Measurements from ENCODE around the gene ACBD6. TPM values are rescaled to one million over a fixed set of nuclear protein-coding genes. Genes with fewer than 3 reads are reported as not detected.

Gene ACBD6
- total and polyA plus RNA-seq, 2 of the 4 experiments (the other 2 are of a cell fraction) = 52.5 to 59.1 TPM

DNA sequence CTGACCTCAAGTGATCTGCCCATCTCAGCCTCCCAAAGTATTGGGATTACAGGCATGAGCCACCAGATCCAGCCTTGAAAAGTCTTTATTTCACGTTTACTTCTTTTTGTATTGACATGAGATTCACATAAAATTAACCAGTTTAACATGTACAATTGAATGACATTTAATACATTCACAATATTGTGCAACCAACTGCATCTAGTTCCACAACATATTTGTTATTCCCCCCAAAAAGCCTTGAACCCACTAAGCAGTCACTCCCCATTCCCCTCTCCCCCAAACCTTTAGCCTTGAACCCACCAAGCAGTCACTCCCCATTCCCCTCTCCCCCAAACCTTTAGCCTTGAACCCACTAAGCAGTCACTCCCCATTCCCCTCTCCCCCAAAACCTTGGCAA, 62.0 kb downstream of the ACBD6 start:
- Histone ChIP-seq H4K8ac (ENCODE audit: low read depth in 2 of 2, low read length in 2 of 2) (no peak overlapping the region), H3K4me2 (ENCODE audit: low read depth, low read length) (no peak overlapping the region), H3K9me3 (ENCODE audit: control insufficient read depth, insufficient read depth, low read length) (no peaks in the 10 kb centered on the region), H3K27me3 (ENCODE audit: control insufficient read depth, insufficient read depth, low read length) (no peaks in the 10 kb centered on the region), H3K18ac (ENCODE audit: low read depth, low read length) (no peak overlapping the region), H3K9me1 (ENCODE audit: insufficient read depth, low read length) (peaks cover 2% of the 10 kb centered on the region; the same call in 1 of the 2 replicates), H2BK15ac (ENCODE audit: low read depth, low read length) (no peak overlapping the region), H3K36me3 (ENCODE audit: control insufficient read depth, insufficient read depth, low read length) (peaks cover 7% of the 10 kb centered on the region), H2AK5ac (ENCODE audit: low read depth, low read length) (no peak overlapping the region), H3K4me3 (ENCODE audit: insufficient read depth, low read depth, low read length) (no peak overlapping the region), H4K91ac (ENCODE audit: insufficient read depth, low read depth, low read length) (no peak overlapping the region), H2BK5ac (ENCODE audit: low read depth, low read length, poor library complexity, severe bottlenecking) (no peak overlapping the region), H4K5ac (ENCODE audit: low read depth, low read length) (no peak overlapping the region), H3K9ac (ENCODE audit: low read depth, low read length) (no peak overlapping the region), H2AK9ac (replicated peaks; ENCODE audit: low read depth, low read length, poor library complexity) (no peak overlapping the region), H3K27ac (ENCODE audit: insufficient read depth, low read length) (no peak overlapping the region), H2AFZ (replicated peaks; ENCODE audit: low read length, poor library complexity) (no peak overlapping the region), H3K79me1 (ENCODE audit: low read depth in 1 of 2, low read length in 2 of 2) (peaks cover 12 to 20% of the 10 kb centered on the region in 2 experiments), H3K23ac (ENCODE audit: low read depth, low read length) (no peak overlapping the region), H3K4ac (ENCODE audit: low read depth, low read length) (no peak overlapping the region), H4K20me1 (ENCODE audit: insufficient read depth, low read length) (peaks cover 4% of the 10 kb centered on the region), H3K14ac (replicated peaks; ENCODE audit: low read depth, low read length) (no peak overlapping the region), H3K4me1 (ENCODE audit: control insufficient read depth, insufficient read depth, low read length) (peaks cover 4% of the 10 kb centered on the region; the same call in 1 of the 2 replicates), H2BK20ac (ENCODE audit: low read depth, low read length) (no peak overlapping the region), H3K56ac (ENCODE audit: extremely low read depth, insufficient read depth, low read length) (no peak overlapping the region), H2BK120ac (ENCODE audit: low read depth, low read length) (no peak overlapping the region)
- WGBS, 2 experiments (ENCODE audit: extremely low coverage in 2 of 2, insufficient read length in 1 of 2) = 100% methylated on average over 1 of the region's 1 CpG; no CpG with 5 or more reads in 1 of the 2 experiments
- DNase-seq = no peak
- TF ChIP-seq RFX5 (IDR thresholded peaks at IDR 0.05; ENCODE audit: low read depth, low read length) = no peak
- peak; percentile 27 for TF ChIP-seq CEBPB (IDR thresholded peaks at IDR 0.05; ENCODE audit: low read depth, low read length)
- no TSS peak for BruUV-seq (replicated peaks)
- ATAC-seq (ENCODE audit: low read depth) = no peak
- ChIA-PET POLR2A (ENCODE audit: unreplicated experiment) (no interaction called here), CTCF (no interaction called here)
- dilution Hi-C loops (cut with HindIII; ENCODE audit: low sequenced_read_pairs, unreplicated experiment) = no loop called here
- intact Hi-C loops (cut with micrococcal nuclease) = no loop called here
- in situ Hi-C loops (cut with MboI; ENCODE audit: low sequenced_read_pairs) = no loop called here
